Kidney tubule cell (primary cell): ENCODE results near the gene MAP3K7.

Experiments
- DNase-seq: peaks from one replicate; pipeline ENCODE4 v3.0.0-alpha.2; 2018; ENCODE audit warnings: low spot score

MAP3K7 gene

GRCh38 chr6:90525421-90525820 is 61.5 kb downstream of the MAP3K7 start:
- no peak for DNase-seq

GRCh38 chr6:90523779-90524310 is 63.0 kb downstream of the MAP3K7 start:
- no peak for DNase-seq

- no peak for DNase-seq
Observed at GRCh38 chr6:90521955-90522354, 64.9 kb downstream of the MAP3K7 start.

GRCh38 chr6:90516074-90516660 is 70.7 kb downstream of the MAP3K7 start:
- DNase-seq: no peak

GRCh38 chr6:90514496-90514895 is 72.4 kb downstream of the MAP3K7 start:
- DNase-seq: no peak

- DNase-seq: no peak
Observed at GRCh38 chr6:90508753-90509152, 78.1 kb downstream of the MAP3K7 start.

- DNase-seq: peak; percentile 74
Observed at GRCh38 chr6:90502866-90503407, 83.9 kb downstream of the MAP3K7 start.

GRCh38 chr6:90502381-90502780 is 84.5 kb downstream of the MAP3K7 start:
- DNase-seq: no peak

- DNase-seq: no peak
Observed at GRCh38 chr6:90500458-90500857, 86.4 kb downstream of the MAP3K7 start.

GRCh38 chr6:90497411-90497810 is 89.5 kb downstream of the MAP3K7 start:
- DNase-seq: no peak

GRCh38 chr6:90496258-90497016 is 90.4 kb downstream of the MAP3K7 start:
- peak; percentile 35 for DNase-seq

- no peak for DNase-seq
Observed at GRCh38 chr6:90495216-90495817, 91.6 kb downstream of the MAP3K7 start.

GRCh38 chr6:90494067-90494780 is 92.6 kb downstream of the MAP3K7 start:
- no peak for DNase-seq

GRCh38 chr6:90493332-90493731 is 93.5 kb downstream of the MAP3K7 start:
- DNase-seq: peak; percentile 54

GRCh38 chr6:90492798-90493197 is 94.1 kb downstream of the MAP3K7 start:
- DNase-seq: no peak

- DNase-seq: no peak
Observed at GRCh38 chr6:90492369-90492768, 94.5 kb downstream of the MAP3K7 start.

- DNase-seq: no peak
Observed at GRCh38 chr6:90490030-90490716, 96.7 kb downstream of the MAP3K7 start.

GRCh38 chr6:90488816-90489215 is 98.1 kb downstream of the MAP3K7 start:
- DNase-seq: no peak

- no peak for DNase-seq
Observed at GRCh38 chr6:90485635-90486277, 101.1 kb downstream of the MAP3K7 start.

GRCh38 chr6:90484903-90485302 is 102.0 kb downstream of the MAP3K7 start:
- no peak for DNase-seq

GRCh38 chr6:90484385-90484784 is 102.5 kb downstream of the MAP3K7 start:
- DNase-seq: no peak
